CD4-positive, alpha-beta T cell treated with Interleukin-4 for 1 hour (primary cell): ENCODE results near the gene SLC39A13.
A peak's percentile ranks its signal among the peaks of the same experiment; 100 is the strongest.

ENCODE experiments used
- DNase-seq, 2 donors: peaks; one replicate each; pipeline ENCODE4 v3.0.0-alpha.2; 2020 to 2022

Gene SLC39A13

DNA sequence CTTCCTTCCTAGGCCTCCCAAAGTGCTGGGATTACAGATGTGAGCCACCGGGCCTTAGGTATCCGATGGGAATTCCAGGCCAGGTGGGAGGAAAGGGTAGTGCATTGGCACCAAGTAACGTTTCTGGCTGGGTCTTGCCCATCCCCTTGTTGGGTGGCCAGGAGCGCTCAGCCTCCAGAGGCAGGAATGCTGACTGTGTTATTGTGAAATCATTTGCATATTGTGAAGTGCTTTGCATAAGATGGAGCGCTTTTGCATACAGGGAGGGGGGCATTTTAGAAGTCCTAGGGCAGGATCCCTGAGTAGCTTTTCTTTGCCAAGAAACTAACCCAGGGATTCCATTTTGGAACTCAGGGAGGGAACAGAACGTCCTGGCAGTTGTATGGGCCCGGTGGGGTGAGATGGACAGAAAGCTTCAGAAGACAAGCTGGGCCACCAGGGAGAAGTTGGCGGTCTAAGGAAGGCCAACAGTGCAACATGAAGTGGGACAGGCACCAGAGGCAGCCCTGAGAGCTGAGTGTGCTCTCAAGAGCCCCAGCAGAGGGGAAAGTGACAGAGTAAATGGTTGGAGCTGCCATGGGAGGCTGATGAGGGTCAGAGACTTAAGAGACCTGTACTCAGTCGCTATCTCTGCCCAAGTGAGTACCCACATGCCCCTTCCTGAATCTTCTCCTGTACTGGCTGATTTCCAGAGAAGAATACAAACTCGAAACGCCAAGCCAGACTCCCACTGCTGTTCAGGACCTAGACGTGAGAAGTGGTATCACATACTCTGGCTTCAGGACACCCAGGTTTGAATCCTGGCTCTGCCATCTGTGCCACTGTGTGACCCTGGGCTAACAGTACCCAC is 1.3 kb upstream of the SLC39A13 start:
- peak in 1 of 2 donors; percentile 35 for DNase-seq

- no peak for DNase-seq
Measured at GRCh38 chr11:47408598-47409439, 429 bp downstream of the SLC39A13 start.

GRCh38 chr11:47409440-47410369 is 1.3 kb downstream of the SLC39A13 start:
- DNase-seq, result no peak

GRCh38 chr11:47410370-47411264 is 2.2 kb downstream of the SLC39A13 start:
- DNase-seq, result no peak

GRCh38 chr11:47411884-47412746 is 3.7 kb downstream of the SLC39A13 start:
- peak; percentile 53 to 61 for DNase-seq

DNA sequence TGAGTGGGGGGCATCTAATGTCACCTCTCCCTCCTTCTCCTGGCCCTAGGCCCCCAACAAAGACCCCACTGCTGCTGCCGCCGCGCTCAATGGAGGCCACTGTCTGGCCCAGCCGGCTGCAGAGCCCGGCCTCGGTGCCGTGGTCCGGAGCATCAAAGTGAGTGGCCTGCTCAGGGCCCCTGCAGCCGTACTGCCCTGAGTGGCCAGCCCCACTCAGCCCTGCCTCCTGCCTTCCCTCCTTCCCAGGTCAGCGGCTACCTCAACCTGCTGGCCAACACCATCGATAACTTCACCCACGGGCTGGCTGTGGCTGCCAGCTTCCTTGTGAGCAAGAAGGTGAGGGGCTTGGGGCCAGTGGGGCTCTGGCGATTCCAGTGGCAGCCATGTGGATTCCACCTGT is 5.0 kb downstream of the SLC39A13 start:
- DNase-seq, result no peak

- DNase-seq, result no peak
Measured at GRCh38 chr11:47413908-47414684, 5.7 kb downstream of the SLC39A13 start.

DNA sequence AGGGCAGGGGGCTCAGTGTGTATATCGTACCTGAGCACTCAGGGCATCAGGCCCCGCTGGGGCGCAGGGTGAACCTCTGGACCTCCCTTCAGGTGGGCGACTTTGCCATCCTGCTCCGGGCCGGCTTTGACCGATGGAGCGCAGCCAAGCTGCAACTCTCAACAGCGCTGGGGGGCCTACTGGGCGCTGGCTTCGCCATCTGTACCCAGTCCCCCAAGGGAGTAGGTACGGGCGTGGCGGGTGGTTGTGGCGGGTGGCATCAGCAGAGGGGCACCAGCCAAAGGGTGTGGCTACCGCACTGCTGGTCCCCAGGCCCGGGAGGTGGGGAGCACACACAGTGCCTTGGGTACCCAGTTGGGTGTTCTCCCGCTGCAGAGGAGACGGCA is 6.3 kb downstream of the SLC39A13 start:
- DNase-seq, result no peak

DNA sequence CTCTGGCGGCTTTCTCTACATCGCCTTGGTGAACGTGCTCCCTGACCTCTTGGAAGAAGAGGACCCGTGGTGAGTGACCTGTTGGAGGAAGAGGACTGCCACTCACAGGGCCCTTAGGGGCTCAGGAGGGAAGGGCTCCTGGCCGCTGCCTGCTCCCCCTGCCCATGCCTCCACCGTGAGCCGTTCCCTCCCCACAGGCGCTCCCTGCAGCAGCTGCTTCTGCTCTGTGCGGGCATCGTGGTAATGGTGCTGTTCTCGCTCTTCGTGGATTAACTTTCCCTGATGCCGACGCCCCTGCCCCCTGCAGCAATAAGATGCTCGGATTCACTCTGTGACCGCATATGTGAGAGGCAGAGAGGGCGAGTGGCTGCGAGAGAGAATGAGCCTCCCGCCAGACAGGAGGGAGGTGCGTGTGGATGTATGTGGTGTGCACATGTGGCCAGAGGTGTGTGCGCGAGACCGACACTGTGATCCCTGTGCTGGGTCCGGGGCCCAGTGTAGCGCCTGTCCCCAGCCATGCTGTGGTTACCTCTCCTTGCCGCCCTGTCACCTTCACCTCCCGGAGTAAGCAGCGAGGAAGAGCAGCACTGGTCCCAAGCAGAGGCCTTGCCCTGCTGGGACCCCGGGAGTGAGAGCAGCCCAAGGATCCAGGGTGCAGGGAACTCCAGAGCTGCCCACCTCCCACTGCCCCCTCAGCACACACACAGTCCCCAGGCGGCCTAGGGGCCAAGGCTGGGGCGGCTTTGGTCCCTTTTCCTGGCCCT is 6.9 kb downstream of the SLC39A13 start:
- no peak for DNase-seq

DNA sequence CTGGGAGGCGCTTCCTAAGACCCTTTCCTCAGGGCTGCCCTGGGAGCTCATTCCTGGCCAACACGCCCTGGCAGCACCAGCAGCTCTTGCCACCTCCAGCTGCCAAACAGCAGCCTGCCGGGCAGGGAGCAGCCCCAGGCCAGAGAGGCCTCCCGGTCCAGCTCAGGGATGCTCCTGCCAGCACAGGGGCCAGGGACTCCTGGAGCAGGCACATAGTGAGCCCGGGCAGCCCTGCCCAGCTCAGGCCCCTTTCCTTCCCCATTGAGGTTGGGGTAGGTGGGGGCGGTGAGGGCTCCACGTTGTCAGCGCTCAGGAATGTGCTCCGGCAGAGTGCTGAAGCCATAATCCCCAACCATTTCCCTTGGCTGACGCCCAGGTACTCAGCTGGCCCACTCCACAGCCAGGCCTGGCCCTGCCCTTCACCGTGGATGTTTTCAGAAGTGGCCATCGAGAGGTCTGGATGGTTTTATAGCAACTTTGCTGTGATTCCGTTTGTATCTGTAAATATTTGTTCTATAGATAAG is 7.6 kb downstream of the SLC39A13 start:
- DNase-seq, result no peak

GRCh38 chr11:47417712-47418111 is 9.3 kb downstream of the SLC39A13 start:
- no peak for DNase-seq

GRCh38 chr11:47418454-47419259 is 10.3 kb downstream of the SLC39A13 start:
- no peak for DNase-seq

DNA sequence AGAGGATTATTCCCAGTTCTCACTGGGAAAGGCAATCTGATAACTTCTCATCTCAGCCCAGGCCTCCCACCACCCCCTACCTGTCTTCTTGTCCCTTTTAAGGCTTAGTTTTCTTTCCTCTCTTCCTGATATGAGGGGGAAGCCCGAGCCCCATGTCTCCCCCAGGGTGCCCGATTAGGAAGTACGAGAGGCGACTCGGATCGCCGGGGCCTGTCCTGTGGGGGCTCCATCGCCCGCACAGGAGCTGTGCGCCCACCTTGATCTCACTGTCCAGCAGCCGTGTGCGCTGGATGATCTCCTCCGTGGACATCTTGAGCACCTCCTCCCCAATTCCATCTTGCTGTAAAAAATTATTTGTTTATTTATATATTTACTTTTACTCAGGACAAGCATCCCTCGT is 17.2 kb downstream of the SLC39A13 start:
- DNase-seq, result no peak

- DNase-seq, result peak; percentile 97
Measured at GRCh38 chr11:47426062-47426956, 17.9 kb downstream of the SLC39A13 start, which contains the start of gene PSMC3. TSS of gene PSMC3 (minus strand) at chr11:47426439. CDS start at chr11:47426279, 160 bp downstream.

- DNase-seq, result no peak
Measured at GRCh38 chr11:47430524-47430923, 22.1 kb downstream of the SLC39A13 start.

DNA sequence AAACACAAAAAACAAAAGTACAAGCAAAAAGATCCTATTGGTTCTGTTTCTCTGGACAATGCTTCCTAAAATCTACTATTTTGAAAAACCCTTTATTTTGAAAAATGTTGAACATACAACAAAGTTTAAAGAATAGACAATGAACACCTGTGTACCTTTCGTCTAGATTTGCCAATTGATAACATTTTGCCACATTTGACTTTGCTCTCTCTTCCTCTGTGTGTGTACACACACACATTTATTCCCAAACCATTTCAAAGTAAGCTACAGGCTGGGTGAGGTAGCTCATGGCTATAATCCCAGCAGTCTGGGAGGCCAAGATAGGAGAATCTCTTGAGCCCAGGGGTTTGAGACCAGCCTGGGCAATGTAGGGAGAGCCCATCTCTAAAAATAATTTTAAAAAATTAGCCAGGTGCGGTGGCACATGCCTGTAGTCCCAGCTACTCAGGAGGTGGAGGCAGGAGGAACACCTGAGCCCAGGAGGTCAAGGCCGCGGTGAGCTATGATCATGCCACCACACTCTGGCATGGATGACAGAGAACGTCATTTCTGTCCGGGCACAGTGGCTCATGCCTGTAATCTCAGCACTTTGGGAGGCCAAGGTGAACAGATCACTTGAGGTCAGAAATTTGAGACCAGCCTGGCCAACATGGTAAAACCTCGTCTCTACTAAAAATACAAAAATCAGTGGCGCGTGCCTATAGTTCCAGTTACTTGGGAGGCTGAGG is 23.1 kb downstream of the SLC39A13 start:
- no peak for DNase-seq
